AG04450 (cell line): ENCODE data around the gene ATAD3A. TPM values are rescaled to one million over a fixed set of nuclear protein-coding genes. Genes with fewer than 3 reads are reported as not detected.
"Not testable (repeated sequence)": the region's sequence is repeated elsewhere in the genome, so short reads cannot be mapped to it uniquely, and the experiment has no call there.

Source experiments
- CTCF ChIA-PET: fragments of 300-600, 350-600 bp; formaldehyde crosslinking; extraction: SDS; loops from one replicate; lab custom pipeline; 2022; ENCODE audit warnings: antibody characterized with exemption, inconsistent platforms; lab: Charles Lee
- POLR2A ChIA-PET: fragments of 350-600 bp; formaldehyde crosslinking; extraction: SDS; loops from one replicate; lab custom pipeline; 2021; ENCODE audit warnings: antibody characterized with exemption, inconsistent platforms; lab: Yijun Ruan, JAX
- DNase-seq: peaks from one replicate; pipeline ENCODE4 v3.0.0-alpha.2; 2011; ENCODE audit warnings: low read depth, low spot score
- H3K27ac ChIP-seq: one replicate; pipeline ENCODE4 v1.5.1; 2012; ENCODE audit warnings: low read depth, low read length, control low read depth
- H3K27me3 ChIP-seq: one replicate; pipeline ENCODE4 v1.6.0; 2012; ENCODE audit warnings: low read length; ENCODE audit not compliant: control insufficient read depth, insufficient read depth
- H3K4me3 ChIP-seq: 2 replicates; pipeline ENCODE4 v1.5.1; 2011; ENCODE audit warnings: mild to moderate bottlenecking, low read depth, low read length, control low read depth
- H3K9me3 ChIP-seq: 2 replicates; pipeline ENCODE4 v1.5.1; 2012; ENCODE audit warnings: low read length; ENCODE audit not compliant: control insufficient read depth, insufficient read depth
- CTCF ChIP-seq: IDR thresholded peaks from 2 replicates; pipeline ENCODE4 v1.5.1; 2011; ENCODE audit warnings: low read depth, low read length, control low read depth, inconsistent platforms
- polyA plus RNA-seq: library from polyadenylated mRNA; depleted of rRNA; stranded (reverse); fragments of >200 nt; gene quantifications from 2 replicates; pipeline ENCODE4 v1.2.3, GENCODE V29; 2011

Gene ATAD3A
- polyA plus RNA-seq, 1 experiment, result 8.5 TPM

- H3K9me3 ChIP-seq, result no peaks in the 10 kb centered on the region
- ChIA-PET POLR2A (no interaction called here), CTCF (no interaction called here)
- H3K27ac ChIP-seq, result peak overlapping the region; percentile 21
- no peak for TF ChIP-seq CTCF
- H3K27me3 ChIP-seq, result no peaks in the 10 kb centered on the region
- H3K4me3 ChIP-seq, result no peak overlapping the region
- DNase-seq, result no peak
Observed at GRCh38 chr1:1554926-1555915, 43.3 kb downstream of the ATAD3A start.

GRCh38 chr1:1556505-1556904, 44.5 kb downstream of the ATAD3A start:
- no peak for TF ChIP-seq CTCF
- Histone ChIP-seq H3K4me3 (no peak overlapping the region), H3K27ac (no peak overlapping the region), H3K27me3 (no peaks in the 10 kb centered on the region), H3K9me3 (no peaks in the 10 kb centered on the region)
- ChIA-PET CTCF (no interaction called here), POLR2A (no interaction called here)
- DNase-seq, result no peak

- H3K27ac ChIP-seq, H3K27me3 ChIP-seq, H3K9me3 ChIP-seq, CTCF ChIA-PET, POLR2A ChIA-PET, H3K4me3 ChIP-seq, DNase-seq: not testable (repeated sequence)
Observed at GRCh38 chr1:1556961-1557360, 45.0 kb downstream of the ATAD3A start.

- POLR2A ChIA-PET, H3K27me3 ChIP-seq, DNase-seq, H3K4me3 ChIP-seq, H3K9me3 ChIP-seq, H3K27ac ChIP-seq, CTCF ChIA-PET: not testable (repeated sequence)
Observed at GRCh38 chr1:1557688-1558087, 45.7 kb downstream of the ATAD3A start.

- ChIA-PET CTCF (no interaction called here), POLR2A (no interaction called here)
- Histone ChIP-seq H3K27ac (no peak overlapping the region), H3K4me3 (no peak overlapping the region), H3K27me3 (no peaks in the 10 kb centered on the region), H3K9me3 (no peaks in the 10 kb centered on the region)
- DNase-seq, result no peak
- no peak for TF ChIP-seq CTCF
Observed at GRCh38 chr1:1558591-1558990, 46.6 kb downstream of the ATAD3A start.

- Histone ChIP-seq H3K27me3 (no peaks in the 10 kb centered on the region), H3K4me3 (no peak overlapping the region), H3K27ac (no peak overlapping the region), H3K9me3 (no peaks in the 10 kb centered on the region)
- ChIA-PET POLR2A (no interaction called here), CTCF (no interaction called here)
- no peak for DNase-seq
- TF ChIP-seq CTCF, result no peak
Observed at GRCh38 chr1:1559066-1559465, 47.1 kb downstream of the ATAD3A start.
